CD4-positive, alpha-beta T cell (primary cell): ENCODE measurements around the gene H2AZ2. TPM values are rescaled to one million over a fixed set of nuclear protein-coding genes. Genes with fewer than 3 reads are reported as not detected.
"Not testable (repeated sequence)": the region's sequence is repeated elsewhere in the genome, so short reads cannot be mapped to it uniquely, and the experiment has no call there.

ENCODE experiments used
- ATAC-seq: fragments of 200-7000 bp; cut with Tn5 transposase; one replicate; pipeline ENCODE4 v1.10.0; 2022; ENCODE audit warnings: mild to moderate bottlenecking; ENCODE audit not compliant: poor library complexity
- CTCF ChIA-PET: fragments of 350-600 bp; sonication (Branson Sonifier 250); formaldehyde crosslinking; loops from one replicate; lab custom pipeline; 2021; ENCODE audit warnings: antibody characterized with exemption, inconsistent platforms; lab: Charles Lee
- POLR2A ChIA-PET: fragments of 350-600 bp; sonication (Branson Sonifier 250); formaldehyde crosslinking; loops from one replicate; lab custom pipeline; 2021; ENCODE audit warnings: antibody characterized with exemption, inconsistent platforms; lab: Charles Lee
- DNase-seq, 14 experiments: peaks; one replicate each; pipeline ENCODE4 v3.0.0-alpha.2; 2013 to 2020; ENCODE audit warnings: mixed read lengths in 2 of 14
- H3K27ac ChIP-seq, 2 donors: one replicate each; pipeline versions ENCODE4 v1.5.1 to v1.7.0; 2013; ENCODE audit warnings: low read length in 2 of 2, low read depth in 1 of 2, mild to moderate bottlenecking in 1 of 2
- H3K27me3 ChIP-seq, 2 experiments: 1 replicate in 1 of 2; 2 replicates in 1 of 2; pipeline versions ENCODE4 v1.6.1 to v1.7.0; 2013; ENCODE audit warnings: low read length in 2 of 2, control low read depth in 1 of 2, mild to moderate bottlenecking in 1 of 2, moderate library complexity in 1 of 2; ENCODE audit not compliant: insufficient read depth in 2 of 2, control insufficient read depth in 1 of 2
- H3K36me3 ChIP-seq: one replicate; pipeline ENCODE4 v1.6.1; 2013; ENCODE audit warnings: low read length, control low read depth; ENCODE audit not compliant: insufficient read depth
- H3K4me1 ChIP-seq: one replicate; pipeline ENCODE4 v1.6.1; 2013; ENCODE audit warnings: low read length, control low read depth; ENCODE audit not compliant: insufficient read depth
- H3K4me3 ChIP-seq: one replicate; pipeline ENCODE4 v1.5.1; 2013; ENCODE audit warnings: mild to moderate bottlenecking, low read length, moderate library complexity
- H3K9me3 ChIP-seq, 2 experiments: 1 replicate in 1 of 2; 2 replicates in 1 of 2; pipeline versions ENCODE4 v1.6.1 to v1.7.0; 2013; ENCODE audit warnings: low read length in 2 of 2, mild to moderate bottlenecking in 2 of 2, control low read depth in 1 of 2, moderate library complexity in 1 of 2; ENCODE audit not compliant: control insufficient read depth in 1 of 2, insufficient read depth in 1 of 2
- H3K27ac Mint-ChIP-seq: one replicate; pipeline ENCODE4 v1.8.0; 2020; ENCODE audit warnings: mixed read lengths
- H3K27me3 Mint-ChIP-seq: one replicate; pipeline ENCODE4 v1.8.0; 2021; ENCODE audit warnings: mixed read lengths
- H3K36me3 Mint-ChIP-seq: one replicate; pipeline ENCODE4 v1.8.0; 2021; ENCODE audit warnings: low read depth, mixed read lengths
- H3K4me1 Mint-ChIP-seq: one replicate; pipeline ENCODE4 v1.8.0; 2021; ENCODE audit warnings: low read depth, mixed read lengths
- H3K4me3 Mint-ChIP-seq: one replicate; pipeline ENCODE4 v1.8.0; 2020; ENCODE audit warnings: mild to moderate bottlenecking, mixed read lengths
- H3K9me3 Mint-ChIP-seq: one replicate; pipeline ENCODE4 v1.8.0; 2020; ENCODE audit warnings: mixed read lengths
- intact Hi-C, 2 experiments: fragments of 100-400 bp; cut with DNase I in 1 of 2; cut with micrococcal nuclease in 1 of 2; formaldehyde crosslinking; loops; one replicate each; pipeline versions ENCODE4 v1.15.1 to v1.9.0; 2023 to 2025; cut with DNase I, micrococcal nuclease
- total RNA-seq, 174 experiments: library from RNA in 2 of 174; stranded (reverse) in 2 of 174; gene quantifications; one replicate each; pipeline ENCODE4 v1.2.3 and lab custom pipeline; 2021 to 2026
- TF ChIP-seq, protein P1 (sequence below): fragments of 200-600 bp; IDR thresholded peaks from one replicate; pipeline ENCODE4 v1.8.0; 2022; ENCODE audit warnings: antibody characterized with exemption, mild to moderate bottlenecking

H2AZ2 gene
- total RNA-seq, 2 experiments from 2014 or later: 145 to 156 TPM

DNA sequence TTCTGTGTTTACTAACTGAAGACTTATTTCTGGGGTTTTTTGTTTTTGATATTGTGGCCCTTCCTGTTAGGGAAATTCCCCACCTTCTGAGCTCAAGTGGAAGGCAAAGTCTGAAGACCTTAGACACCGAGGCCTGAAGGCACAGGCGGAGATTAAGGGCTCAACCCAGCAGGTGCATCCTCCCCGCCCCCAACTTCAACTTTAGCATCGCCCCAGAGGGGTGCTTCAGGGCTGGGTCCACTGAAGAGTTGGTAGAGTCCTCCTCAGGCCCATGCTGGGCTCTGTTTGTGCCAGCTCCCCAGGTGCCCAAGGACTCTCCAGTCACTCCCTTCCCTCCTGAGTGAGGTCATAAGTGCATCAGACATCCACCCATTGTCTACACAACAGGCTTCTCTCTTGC, 60.8 kb downstream of the H2AZ2 start:
- CTCF ChIA-PET: no interaction called here
- H3K27me3 ChIP-seq: no peaks in the 10 kb centered on the region
- H3K4me3 Mint-ChIP-seq: no peak overlapping the region
- H3K4me3 ChIP-seq: no peak overlapping the region
- peaks cover 5% of the 10 kb centered on the region for H3K9me3 Mint-ChIP-seq
- no peaks in the 10 kb centered on the region for H3K4me1 Mint-ChIP-seq
- H3K9me3 ChIP-seq: peaks cover 4 to 20% of the 10 kb centered on the region in 2 experiments
- no peaks in the 10 kb centered on the region for H3K36me3 ChIP-seq
- H3K27ac Mint-ChIP-seq: no peak overlapping the region
- H3K27ac ChIP-seq: no peak overlapping the region
- H3K4me1 ChIP-seq: no peaks in the 10 kb centered on the region
- H3K36me3 Mint-ChIP-seq: no peaks in the 10 kb centered on the region
- POLR2A ChIA-PET: no interaction called here
- intact Hi-C loops: no loop called here
- DNase-seq (no peak), ATAC-seq (no peak)
- H3K27me3 Mint-ChIP-seq: no peaks in the 10 kb centered on the region
- TF ChIP-seq, protein P1, sequence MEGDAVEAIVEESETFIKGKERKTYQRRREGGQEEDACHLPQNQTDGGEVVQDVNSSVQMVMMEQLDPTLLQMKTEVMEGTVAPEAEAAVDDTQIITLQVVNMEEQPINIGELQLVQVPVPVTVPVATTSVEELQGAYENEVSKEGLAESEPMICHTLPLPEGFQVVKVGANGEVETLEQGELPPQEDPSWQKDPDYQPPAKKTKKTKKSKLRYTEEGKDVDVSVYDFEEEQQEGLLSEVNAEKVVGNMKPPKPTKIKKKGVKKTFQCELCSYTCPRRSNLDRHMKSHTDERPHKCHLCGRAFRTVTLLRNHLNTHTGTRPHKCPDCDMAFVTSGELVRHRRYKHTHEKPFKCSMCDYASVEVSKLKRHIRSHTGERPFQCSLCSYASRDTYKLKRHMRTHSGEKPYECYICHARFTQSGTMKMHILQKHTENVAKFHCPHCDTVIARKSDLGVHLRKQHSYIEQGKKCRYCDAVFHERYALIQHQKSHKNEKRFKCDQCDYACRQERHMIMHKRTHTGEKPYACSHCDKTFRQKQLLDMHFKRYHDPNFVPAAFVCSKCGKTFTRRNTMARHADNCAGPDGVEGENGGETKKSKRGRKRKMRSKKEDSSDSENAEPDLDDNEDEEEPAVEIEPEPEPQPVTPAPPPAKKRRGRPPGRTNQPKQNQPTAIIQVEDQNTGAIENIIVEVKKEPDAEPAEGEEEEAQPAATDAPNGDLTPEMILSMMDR: no peak

DNA sequence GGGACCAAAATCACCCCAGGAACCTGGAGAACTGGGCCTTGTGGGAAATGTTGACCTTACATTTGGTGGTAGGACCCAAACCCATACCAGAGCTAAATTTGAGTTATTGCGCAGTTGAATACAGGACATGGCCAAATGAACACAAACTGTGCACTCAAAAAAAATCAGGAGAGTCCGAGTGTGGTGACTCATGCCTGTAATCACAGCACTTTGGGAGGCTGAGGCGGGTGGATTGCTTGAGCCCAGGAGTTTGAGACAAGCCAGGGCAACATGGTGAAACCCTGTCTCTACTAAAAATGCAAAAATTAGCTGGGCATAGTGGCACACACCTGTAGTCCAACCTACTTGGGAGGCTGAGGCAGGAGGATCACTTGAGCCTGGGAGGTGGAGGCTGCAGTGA, 62.7 kb downstream of the H2AZ2 start:
- H3K4me3 ChIP-seq, H3K4me3 Mint-ChIP-seq, H3K27me3 Mint-ChIP-seq, H3K27ac Mint-ChIP-seq, intact Hi-C loops, H3K4me1 Mint-ChIP-seq, H3K36me3 Mint-ChIP-seq, POLR2A ChIA-PET, H3K27me3 ChIP-seq, H3K36me3 ChIP-seq, ATAC-seq, H3K9me3 Mint-ChIP-seq, DNase-seq, H3K27ac ChIP-seq, H3K4me1 ChIP-seq, CTCF ChIA-PET: not testable (repeated sequence)
- peaks cover 4 to 20% of the 10 kb centered on the region in 2 experiments for H3K9me3 ChIP-seq

DNA sequence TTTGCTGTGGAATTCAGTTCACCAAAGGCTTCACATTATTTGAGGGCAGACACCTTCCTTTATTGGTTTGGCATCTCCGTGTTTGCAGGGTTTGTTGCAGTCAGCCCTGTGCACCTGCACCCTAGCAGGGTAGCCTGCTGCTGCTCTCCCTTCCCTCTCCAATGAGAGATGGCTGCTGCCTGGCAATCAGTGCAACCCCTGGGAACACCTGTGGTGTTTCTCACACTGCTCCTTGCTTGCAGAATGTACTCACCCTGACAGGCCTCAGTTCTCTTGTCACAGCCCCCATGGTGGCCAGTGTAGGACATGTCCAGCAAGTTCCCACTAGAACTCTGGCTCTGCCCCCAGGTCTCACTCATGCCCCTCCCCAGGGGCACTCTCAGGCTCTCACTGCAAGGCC, 63.5 kb downstream of the H2AZ2 start:
- H3K36me3 ChIP-seq: no peaks in the 10 kb centered on the region
- POLR2A ChIA-PET: interaction anchor here (0.6 kb wide), 1 partner anchor 243 kb away, joined by 3 read pairs; no protein-coding TSS in a partner anchor
- H3K4me3 ChIP-seq: no peak overlapping the region
- Mint-ChIP-seq H3K4me1 (no peaks in the 10 kb centered on the region), H3K27me3 (no peaks in the 10 kb centered on the region), H3K9me3 (peaks cover 5% of the 10 kb centered on the region), H3K27ac (no peak overlapping the region), H3K4me3 (no peak overlapping the region), H3K36me3 (no peaks in the 10 kb centered on the region)
- intact Hi-C loops: no loop called here
- CTCF ChIA-PET: no interaction called here
- no peaks in the 10 kb centered on the region for H3K27me3 ChIP-seq
- no peak overlapping the region for H3K27ac ChIP-seq
- H3K4me1 ChIP-seq: no peaks in the 10 kb centered on the region
- TF ChIP-seq, protein P1: no peak
- DNase-seq: no peak
- ATAC-seq: no peak
- peaks cover 4 to 20% of the 10 kb centered on the region in 2 experiments for H3K9me3 ChIP-seq

DNA sequence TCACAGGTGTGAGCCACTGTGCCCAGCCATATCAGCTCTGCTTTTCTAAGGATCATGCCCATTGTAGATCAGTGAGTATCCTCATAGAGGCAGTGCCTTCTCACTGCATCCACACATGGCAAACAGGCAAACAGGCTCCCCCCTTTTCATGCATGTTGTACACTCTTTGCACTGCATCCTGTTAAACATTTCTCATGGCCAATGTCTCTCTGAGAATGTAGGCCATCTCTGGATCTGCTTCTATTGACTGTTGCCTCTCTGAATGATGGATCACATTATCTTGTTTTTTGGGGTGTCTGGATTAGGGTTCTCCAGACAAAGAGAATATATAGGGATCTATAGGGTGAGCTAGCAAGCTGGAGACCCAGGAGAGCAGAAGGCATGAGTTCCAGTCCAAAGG, 64.5 kb downstream of the H2AZ2 start:
- TF ChIP-seq, protein P1: no peak
- Mint-ChIP-seq H3K9me3 (peaks cover 5% of the 10 kb centered on the region), H3K4me3 (no peak overlapping the region), H3K4me1 (no peaks in the 10 kb centered on the region), H3K36me3 (no peaks in the 10 kb centered on the region), H3K27ac (no peak overlapping the region), H3K27me3 (no peaks in the 10 kb centered on the region)
- Histone ChIP-seq H3K27ac (no peak overlapping the region), H3K4me3 (no peak overlapping the region), H3K36me3 (no peaks in the 10 kb centered on the region), H3K9me3 (peaks cover 4 to 20% of the 10 kb centered on the region in 2 experiments), H3K27me3 (no peaks in the 10 kb centered on the region), H3K4me1 (no peaks in the 10 kb centered on the region)
- no peak for ATAC-seq
- POLR2A ChIA-PET: interaction anchor here (0.5 kb wide), 1 partner anchor 1096 kb away, joined by 3 read pairs; no protein-coding TSS in a partner anchor
- intact Hi-C loops: no loop called here
- CTCF ChIA-PET: no interaction called here
- DNase-seq: no peak
